GM12892 (cell line): ENCODE measurements around the gene HMGXB4.

ENCODE experiments used
- POLR2AphosphoS5 ChIP-seq: IDR thresholded peaks from 2 replicates; pipeline ENCODE4 v1.6.1; 2011; ENCODE audit warnings: low read depth, low read length, control low read depth
- TAF1 ChIP-seq: IDR thresholded peaks from 2 replicates; pipeline ENCODE4 v1.6.1; 2011; ENCODE audit warnings: low read depth, mild to moderate bottlenecking, control low read depth, low read length, borderline replicate concordance

- TF ChIP-seq POLR2AphosphoS5 (no peak), TAF1 (no peak)
Observed at GRCh38 chr22:35225010-35225409, 32.3 kb upstream of the HMGXB4 start.
